Stimulated activated CD4-positive, alpha-beta T cell treated with anti-CD3 and anti-CD28 coated beads, Interleukin-15, amount 100 ng/mL, for 24 hours (primary cell): ENCODE data around the gene CIITA.

Source experiments
- DNase-seq: peaks from one replicate; pipeline ENCODE4 v3.0.0-alpha.2; 2020

Gene CIITA

DNA sequence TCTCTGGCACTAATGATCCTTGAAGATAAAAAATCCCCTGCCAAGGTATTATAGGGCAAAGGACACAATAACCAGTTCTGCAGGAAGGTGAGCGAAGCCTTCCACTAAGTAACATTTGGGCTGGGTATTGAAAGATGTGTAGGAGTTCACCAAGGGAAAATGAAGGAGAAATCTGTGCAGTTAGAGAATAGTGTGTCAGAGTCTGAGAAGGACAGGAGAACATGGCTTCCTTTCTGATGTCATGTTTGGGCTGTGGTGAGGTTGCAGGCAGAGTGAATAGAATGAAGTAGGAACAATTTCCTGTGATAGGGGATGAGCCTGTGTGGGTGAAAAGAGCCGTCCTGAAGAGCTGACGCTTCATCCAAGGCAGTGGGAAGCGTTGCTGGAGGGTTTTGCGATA lies 24.1 kb upstream of the CIITA start:
- DNase-seq: no peak

DNA sequence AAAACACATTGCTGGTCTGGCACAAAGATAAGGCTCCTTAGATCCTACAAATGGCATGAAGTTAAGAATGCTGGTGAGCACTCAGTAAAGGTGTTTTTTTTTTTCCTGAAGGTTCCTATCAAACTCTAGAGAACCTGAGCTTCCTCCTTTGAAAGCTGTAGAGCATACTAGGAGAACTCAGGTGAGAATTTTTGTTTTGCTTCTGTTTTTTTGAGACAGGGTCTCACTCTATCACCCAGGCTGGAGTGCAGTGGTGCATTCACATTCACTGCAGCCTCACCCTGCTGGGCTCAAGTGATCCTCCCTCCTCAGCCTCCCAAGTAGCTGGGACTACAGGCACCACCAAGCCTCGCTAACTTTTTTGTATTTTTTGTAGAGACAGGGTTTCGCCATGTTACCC lies 21.0 kb upstream of the CIITA start:
- no peak for DNase-seq

GRCh38 chr16:10858203-10858602 lies 18.8 kb upstream of the CIITA start:
- no peak for DNase-seq

DNA sequence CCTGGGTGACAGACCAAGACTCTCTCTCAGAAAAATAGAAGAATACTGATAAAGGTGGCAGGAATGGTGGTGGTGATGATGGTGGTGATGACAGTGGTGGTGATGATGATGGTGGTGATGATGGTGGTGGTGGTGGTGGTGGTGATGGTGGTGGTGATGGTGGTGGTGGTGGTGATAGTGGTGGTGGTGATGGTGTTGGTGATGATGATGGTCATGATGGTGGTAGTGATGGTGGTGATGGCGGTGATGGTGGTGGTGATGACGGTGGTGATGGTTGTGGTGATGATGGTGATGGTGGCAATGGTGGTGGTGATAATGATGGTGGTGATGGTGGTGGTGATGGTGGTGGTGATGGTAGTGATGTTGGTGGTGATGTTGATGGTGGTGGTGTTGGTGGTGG lies 18.0 kb upstream of the CIITA start:
- no peak for DNase-seq

DNA sequence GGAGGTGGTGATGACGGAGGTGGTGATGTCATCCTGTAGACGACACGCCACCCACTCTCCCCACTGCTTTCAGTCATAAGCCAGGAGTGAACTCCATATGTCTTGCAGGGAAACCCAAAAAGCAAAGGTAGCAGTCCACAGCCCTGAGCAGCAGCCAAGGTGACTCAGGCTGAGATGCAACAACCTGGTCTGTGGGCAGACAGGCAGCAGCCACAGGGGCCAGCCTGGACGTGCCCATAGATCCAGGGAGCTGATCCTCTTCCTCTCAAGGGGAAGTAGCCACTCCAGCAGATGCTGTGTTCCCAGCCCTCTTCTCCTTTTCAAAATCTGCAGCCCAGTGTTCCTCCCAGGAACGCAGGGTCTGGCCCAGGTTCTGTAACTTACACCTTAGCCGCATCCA lies 17.3 kb upstream of the CIITA start:
- DNase-seq: no peak

DNA sequence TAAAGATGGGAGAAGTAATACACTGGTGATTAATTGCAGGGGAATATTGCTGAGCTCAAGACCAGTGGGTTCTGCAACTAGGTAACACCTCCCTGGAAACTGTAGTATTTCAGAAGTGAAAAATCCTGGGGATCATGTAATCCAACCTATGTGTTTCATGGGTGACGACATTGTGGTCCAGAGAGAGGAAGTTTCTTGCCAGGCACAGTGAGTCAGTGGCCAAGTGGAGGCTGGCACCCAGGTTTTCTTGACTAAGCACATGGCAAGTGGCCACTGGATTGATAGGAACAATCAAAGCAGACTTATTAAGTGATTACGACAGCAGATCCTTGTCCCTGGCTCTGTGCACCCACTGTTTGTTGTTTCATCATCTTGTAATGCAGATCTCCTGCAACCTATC lies 14.6 kb upstream of the CIITA start:
- no peak for DNase-seq

DNA sequence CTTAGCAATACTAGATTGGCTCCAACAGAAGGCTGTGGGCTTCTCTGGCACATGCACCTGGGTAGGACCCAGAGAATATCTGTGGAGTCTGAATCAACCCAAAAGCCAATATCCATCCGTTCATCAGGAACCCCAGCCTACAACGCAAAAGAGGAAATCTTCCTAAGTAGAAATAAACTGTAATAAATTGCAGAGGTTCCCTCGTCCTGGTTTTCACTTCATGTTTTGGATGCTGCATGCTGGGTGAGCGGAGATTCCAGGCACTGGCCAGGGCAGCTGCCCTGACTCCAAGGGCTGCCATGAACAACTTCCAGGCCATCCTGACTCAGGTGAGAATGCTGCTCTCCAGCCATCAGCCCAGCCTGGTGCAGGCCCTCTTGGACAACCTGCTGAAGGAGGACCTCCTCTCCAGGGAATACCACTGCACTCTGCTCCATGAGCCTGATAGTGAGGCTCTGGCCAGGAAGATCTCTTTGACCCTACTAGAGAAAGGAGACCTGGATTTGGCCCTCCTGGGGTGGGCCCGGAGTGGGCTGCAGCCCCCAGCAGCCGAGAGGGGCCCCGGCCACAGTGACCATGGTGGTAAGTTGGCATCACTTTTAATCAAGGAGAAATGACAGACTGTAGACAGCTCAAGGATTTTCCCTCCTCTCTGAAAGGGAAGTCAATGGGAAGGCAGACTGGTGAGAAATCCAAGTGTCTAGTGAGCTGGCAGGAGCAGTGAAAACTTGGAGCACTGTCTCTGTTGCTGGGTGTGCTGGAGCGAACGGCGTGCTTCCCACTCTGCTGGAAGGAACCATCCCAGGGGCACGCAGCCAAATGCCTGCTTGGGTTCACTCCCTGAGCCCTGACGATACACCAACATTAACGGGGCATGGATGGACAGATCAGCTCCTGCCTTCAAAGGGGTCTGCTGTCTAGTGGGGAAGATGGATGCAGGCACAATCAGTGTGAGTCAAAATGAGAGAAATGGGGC lies 10.7 kb upstream of the CIITA start:
- no peak for DNase-seq

DNA sequence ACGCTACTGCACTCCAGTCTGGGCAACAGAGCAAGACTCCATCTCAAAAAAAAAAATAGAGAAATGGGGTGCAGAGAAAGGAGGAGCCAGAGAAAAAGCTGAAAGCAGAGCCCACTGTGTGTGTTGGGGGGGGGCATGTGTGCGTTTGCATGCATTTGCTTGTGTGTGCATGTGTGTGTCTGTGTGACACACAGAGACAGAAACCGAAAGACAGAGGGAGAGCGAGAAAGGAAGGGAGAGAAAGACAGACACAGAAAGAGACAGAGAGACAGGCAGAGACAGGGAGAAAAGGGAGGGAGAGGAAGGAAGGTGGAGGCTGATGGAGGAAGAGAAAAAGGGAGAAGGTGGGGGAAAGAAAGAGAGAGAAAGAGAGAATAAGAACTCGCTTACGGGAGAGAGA lies 9.8 kb upstream of the CIITA start:
- no peak for DNase-seq

DNA sequence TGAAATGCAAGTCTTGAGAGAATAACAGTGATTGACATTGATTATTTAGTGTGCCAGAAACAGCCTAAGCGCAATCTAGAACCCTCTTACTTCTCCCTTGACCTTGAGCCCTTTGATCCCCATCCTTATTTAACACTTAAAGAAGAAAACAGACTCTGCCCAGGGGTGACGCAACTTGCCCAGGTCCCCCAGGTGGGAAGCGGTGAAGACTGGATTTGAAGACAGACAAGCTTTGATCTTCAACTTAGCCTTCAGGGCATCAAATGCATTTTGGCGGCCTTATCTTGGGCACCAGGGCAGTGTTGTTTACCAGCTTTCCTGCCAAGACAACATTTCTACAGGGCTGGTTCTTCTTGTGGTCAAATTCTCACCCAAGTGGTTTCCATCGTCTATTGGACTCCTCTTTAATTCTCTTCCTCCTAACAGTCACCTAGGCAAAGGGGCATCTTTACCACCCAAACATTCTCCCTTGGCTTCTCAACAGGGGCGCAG lies 8.9 kb upstream of the CIITA start:
- DNase-seq: no peak

DNA sequence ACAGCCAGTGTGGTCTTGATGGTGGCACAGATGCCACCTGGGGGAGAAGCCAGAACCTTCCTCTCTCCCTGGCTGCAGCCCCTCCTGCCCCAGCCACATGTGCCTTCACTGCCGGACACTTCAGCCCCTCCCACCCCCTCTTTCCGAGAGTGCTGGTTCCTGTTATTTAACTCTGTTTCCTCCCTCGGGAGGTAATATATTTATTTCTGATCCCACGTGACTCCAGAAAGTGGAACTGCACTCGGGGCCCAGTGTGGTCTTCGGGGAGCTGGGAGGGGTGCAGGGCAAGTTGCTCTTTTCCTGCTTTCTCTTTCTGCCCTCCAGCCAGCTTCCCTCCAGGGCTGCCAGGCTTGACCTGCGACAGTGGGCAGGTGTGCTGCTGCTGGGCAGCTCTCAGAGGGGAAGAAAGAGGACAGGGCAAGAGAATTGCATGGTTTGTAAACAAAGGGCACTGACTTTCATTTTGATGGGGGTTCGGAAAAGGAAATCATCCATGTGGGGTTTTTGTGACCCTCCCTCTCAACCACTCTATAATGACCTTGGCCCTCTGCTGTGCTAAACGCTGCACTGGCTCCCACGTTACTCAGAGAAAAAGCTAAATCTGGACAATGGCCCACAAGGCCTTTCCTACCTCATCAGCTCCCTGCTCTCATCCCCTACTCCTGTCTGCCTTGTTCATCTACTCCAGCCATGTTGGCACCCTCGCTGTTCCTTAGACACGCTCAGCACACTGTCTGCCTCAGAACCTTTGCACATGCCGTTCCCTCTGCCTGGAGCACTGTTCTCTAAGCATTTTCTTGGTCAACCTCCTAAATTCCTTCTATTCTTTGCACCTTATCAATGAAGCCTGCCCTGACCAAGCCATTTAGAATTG lies 8.2 kb upstream of the CIITA start:
- DNase-seq: no peak

DNA sequence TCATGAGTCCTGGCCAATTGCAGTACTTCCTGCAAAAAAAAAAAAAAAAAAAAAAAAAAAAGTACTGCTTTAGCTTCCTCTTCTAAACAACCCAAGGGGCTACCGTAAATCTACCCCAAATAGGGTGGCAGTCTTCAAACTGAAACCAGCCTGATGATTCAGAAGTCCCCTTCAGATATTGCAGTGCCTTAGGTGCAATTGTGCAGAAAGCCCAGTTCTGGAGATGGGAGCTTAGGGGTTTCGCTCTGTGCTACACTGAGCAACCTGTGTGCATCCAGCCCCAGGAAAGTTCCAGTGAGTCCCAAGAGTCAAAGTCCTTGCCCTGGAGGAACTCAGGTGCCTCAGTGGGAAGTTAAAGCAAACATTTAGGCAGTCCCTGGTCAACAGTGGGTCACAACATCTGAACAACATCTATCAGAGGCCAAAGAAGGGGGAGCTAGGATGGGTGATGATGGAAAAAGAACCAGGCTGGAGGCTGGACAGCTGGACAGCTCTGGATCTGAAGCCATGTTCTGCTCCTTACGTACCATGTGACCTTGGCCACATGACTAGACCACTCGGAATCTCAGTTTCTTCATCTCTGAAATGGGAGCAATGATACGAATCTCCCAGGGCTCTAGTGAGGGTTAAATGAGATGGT lies 6.7 kb upstream of the CIITA start:
- no peak for DNase-seq

GRCh38 chr16:10870808-10871156 lies 6.2 kb upstream of the CIITA start:
- DNase-seq: no peak

GRCh38 chr16:10871157-10871991 lies 5.6 kb upstream of the CIITA start:
- DNase-seq: peak; percentile 79

GRCh38 chr16:10876315-10876714 lies 687 bp upstream of the CIITA start:
- DNase-seq: no peak

DNA sequence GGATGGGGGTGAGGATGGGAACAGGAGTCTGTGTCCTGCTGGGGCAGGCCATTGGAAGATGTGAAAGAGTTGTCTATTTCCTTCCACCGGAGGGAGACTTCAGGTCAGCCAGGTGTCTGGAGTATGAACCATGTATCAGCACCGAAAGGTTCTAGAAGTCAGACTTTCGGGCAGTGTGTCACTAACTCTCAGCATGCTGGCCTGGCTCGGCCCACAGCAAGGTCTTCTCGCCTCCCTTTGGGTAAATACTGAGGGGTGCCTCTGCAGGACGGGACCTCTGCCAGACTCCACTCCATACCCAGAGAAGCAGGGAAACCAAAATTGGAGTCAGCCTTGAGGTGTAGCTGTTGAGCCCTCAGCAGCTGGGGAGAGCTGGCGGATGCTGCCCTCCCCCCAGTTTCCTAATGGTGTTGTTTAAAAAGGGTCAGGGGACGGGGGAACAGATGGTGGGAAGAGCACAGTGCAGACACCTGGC lies 507 bp downstream of the CIITA start:
- no peak for DNase-seq

DNA sequence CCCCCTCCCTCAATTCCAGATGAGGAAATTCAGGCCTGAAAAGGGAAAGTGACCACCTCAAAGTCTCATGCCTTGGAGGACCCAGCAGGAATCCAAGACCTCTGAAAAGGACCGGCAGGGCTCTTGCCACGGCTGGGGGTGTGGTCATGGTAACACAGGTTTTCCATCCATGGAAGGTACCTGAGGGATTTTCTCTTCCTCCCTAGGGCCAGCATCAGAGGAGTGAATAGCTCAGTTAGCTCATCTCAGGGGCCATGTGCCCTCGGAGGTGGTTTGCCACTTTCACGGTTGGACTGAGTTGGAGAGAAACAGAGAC lies 1.3 kb downstream of the CIITA start:
- no peak for DNase-seq

GRCh38 chr16:10878644-10879501 lies 1.9 kb downstream of the CIITA start:
- DNase-seq: peak; percentile 47

GRCh38 chr16:10879681-10880589 lies 2.9 kb downstream of the CIITA start:
- no peak for DNase-seq

GRCh38 chr16:10880594-10881452 lies 3.8 kb downstream of the CIITA start:
- no peak for DNase-seq
